Epidermal melanocyte (primary cell): ENCODE results near the gene OXCT1.

Experiments used
- DNase-seq: peaks from one replicate; pipeline ENCODE4 v3.0.0; 2011; ENCODE audit warnings: low spot score; ENCODE audit not compliant: insufficient read length

The OXCT1 gene

DNA sequence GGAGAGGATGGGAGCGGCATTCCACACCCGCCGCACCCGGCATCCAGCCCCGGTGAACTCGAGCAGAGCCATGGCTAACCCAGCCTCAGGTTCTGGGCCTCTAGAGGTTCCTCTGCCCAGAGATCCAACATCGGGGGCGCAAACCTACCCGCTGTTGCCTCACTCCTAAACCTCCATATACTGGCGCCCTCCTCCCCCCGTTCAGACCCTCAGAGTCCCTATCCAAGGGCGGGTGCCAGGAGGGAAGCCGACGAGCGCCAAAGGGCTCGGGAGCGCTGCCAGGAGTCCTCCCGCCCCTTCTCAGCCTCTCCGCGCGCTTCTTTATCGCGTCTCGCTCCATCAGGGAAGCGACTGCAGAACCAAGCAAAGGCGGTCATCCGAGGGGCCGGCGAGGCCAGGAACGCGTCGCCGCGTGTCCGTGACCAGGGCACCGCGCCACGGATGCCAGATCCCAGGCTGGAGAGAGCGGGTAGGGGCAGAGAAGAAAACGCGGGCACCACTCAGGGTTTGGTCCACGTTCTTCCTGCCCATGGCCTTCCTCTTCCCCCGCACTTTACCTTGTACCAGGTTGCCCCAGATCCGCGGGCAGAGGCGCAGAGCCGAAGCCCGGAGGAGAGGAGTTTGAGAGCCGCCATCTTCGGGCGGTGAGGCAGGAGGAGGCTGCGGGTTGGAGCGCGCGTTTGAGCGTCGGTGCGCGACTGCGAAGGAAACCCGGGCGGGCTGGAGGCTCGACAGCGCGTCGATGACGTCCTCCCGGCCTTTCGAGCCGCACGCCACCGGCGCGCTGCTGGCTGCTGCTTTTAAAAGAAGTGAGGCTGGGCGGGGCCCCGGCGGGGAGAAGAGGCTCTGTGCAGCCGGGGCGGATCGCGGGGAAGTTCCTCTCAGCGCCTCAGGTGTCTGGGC is at the start of gene OXCT1:
TSS of gene OXCT1 (minus strand) at position 702 of the 903 bp plus-strand sequence. CDS start at position 635, 67 bp downstream.
- DNase-seq, result peak; percentile 37

DNA sequence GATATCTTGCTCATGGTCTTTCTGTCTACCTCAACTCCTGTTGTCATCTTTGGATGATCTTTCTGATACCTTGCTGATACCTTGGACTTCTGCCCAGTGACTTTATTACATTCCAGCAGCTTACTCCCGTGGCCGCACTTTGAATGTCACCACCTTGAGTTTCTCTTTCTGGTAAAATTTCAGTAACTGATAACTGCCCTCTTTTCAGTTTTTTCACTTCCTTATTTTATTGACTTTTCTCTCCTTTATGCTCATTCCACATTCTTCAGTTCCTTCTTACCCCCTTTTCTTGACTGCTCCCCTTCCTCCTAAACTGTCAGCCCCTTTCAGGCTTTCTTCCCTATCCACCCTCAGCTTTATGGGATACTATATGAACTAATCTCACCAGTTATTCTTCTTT is 47.9 kb upstream of the OXCT1 start:
- no peak for DNase-seq

DNA sequence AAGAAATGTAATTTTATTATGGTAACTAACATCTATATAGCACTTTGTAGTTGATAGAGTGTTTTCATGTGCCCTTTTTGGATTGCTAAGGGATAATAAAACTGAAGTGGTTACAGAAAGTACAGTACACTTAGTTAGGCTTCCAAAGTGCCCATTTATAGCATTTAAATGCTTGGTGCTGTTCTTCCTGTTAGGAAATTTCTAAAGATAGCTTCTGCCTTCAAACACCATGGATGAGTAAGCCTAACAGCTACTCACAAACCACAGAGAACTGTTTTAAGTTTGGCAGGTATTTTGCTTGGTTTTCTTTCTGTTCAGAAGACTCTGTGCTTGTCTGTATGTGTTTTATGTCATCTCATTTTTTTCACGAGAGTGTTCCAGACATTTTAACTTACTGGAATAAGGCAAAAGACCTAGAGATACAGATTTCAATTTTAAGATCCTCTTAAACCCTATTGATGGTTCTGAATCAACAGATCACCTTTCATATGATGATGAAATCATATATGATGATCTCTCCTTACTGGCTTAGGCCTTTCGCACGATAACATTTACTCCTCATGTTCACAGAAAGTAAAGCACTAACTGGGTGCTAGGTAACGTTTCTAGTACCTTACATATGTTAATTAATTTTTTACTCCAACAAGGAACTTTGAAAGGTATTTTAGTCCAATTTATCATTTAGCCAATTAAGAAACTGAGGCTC is 38.3 kb upstream of the OXCT1 start:
- DNase-seq, result no peak

DNA sequence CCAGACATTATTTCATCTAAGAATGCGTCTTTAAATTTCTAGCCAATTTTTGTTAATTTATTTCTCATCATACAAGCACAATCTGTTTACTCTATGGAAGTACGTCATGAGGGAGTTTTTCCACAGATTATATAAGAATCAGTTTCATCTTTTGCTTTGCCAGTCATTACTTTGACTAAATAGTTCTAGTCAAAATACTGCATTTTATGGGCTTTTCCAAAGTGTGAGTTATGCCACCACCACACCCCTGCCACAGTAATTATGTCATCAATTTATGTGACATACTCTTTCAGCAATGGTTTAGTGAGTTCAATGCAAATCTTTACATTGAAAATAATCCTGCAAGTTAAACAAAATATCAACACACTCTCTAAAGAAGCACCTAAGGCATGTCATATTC is 35.9 kb upstream of the OXCT1 start:
- no peak for DNase-seq

DNA sequence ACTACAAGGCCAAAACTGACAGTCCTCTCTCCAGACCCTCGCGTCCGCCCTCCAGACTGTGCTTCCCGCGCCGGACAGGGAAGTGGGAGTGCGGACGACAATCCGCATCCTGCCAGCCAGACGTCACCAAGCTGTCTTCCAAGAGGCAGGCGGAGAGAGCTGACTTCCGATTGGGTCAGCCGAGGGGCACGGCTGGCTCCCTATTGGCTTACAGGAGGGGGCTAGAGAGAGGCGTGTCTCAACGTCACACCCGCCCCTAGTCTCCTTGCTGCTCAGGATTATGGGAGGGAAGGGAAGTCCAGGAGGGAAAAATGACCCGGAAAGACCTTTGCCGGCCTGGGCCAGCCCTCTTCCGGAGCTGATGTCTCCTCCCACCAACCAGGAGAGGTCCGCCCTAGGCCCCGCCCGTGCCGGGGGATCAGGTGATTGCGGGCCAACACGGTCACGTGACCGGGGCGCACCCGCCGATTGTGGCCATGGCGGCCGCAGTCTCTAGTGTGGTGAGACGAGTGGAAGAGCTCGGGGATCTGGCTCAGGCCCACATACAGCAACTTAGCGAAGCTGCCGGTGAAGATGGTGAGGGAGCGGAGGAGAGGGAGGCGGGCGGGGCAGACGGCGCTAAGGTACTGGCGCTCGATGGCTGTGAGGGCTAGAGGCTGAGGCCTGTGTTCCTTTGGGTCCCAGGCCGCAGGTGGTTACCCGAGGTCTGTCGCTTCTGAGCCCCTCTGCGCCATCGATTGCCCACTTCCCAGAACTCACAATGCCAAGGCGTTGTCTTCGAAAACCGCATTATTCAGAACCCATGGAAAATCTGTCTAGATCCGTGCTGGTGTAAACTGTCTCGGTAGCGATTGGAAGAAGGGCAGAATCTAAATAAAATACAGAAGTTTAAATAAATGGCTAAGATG is 33.9 kb upstream of the OXCT1 start, which contains the start of gene RIMOC1:
TSS of gene RIMOC1 (plus strand) at position 453 of the 908 bp plus-strand sequence. CDS start at position 477, 24 bp downstream.
- peak; percentile 85 for DNase-seq

DNA sequence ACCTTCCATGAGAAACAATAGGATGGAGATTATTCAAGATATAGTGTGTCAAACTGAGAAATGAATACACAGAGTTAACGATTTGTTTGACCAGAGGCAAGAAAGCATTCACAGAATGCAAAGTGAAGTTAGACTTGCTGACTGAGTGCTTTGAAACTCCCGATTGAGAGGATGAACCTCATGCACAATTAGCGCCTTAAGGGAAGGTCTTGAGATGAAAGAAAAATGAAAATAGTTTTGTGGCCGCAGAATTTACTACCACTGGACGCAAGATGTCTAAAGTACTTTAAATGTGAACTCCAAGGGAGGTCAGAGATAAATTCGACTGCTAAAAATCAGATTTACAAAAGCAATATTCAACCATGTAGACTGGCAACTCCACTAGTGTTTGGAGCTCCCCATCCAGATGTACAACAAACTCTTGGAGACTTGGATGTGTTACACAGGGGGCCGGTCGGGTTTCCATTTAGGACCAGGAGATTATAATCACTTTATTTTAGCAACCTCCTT is 33.2 kb upstream of the OXCT1 start:
- no peak for DNase-seq

DNA sequence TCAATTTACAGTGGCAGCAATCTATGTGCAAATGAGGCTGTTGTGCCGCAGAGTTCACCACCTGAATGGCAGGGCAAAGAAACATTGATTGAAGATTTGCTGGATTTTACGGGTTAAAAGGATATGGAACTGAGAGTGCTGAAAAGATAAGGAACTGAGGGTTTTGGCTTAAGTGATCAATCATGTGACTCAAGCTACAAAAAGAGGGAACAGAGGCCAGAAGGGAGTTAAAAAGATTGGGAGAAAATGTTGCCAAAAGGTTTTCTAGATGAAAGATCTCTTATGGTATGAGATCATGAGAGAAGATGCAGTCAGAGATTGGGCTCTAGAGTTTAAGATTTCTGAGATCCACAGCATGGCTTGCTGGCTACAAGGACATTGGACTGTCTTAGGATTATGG is 26.0 kb upstream of the OXCT1 start:
- no peak for DNase-seq

DNA sequence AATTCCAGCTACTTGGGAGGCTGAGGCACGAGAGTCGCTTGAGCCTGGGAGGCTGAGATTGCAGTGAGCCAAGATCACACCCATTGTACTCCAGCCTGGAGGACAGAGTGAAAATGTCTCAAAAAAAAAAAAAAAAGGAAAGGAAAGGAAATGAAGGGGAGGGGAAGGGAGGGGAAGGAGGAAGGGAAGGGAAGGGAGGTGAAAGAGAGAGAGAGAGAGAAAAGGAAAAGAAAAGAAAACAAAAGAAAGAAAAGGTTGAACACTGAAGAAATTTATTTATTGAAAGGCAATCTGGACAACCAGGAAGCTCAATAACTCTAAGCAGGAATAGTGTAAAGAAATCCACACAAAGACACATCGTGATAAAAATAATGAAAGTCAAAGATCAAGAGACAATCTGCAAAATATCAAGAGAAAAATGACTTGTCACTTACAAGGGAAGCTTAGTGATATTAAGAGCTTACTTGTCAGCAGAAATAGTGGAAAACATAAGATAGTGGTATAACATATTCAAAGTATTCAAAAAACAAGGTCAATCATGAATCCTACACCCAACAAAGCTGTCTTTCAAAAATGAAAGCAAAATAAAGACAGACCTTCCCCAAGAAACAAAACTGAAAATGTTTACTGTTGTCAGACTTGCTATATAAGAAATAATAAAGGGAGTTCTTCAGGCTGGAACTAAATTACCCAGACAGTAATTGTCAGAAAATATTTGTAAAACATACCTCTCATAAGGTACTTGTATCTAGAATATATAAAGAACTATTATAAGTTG is 23.0 kb upstream of the OXCT1 start:
- no peak for DNase-seq

DNA sequence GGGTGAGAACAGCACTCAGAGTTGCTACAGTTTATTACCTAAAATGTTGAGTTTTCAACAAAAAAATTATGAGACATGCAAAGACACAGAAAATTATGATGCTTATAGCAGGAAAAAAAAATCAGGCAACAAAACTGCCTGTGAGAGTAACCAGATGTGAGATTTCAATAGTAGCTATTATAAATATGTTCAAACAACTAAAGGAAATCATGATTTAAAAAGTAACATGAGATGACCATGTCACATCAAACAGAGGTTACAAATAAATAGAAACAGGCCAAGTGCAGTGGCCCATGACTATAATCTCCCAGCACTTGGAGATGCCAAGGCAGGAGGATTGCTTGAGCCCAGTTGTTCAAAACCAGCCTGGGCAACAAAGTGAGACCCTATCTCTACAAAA is 21.8 kb upstream of the OXCT1 start:
- no peak for DNase-seq

DNA sequence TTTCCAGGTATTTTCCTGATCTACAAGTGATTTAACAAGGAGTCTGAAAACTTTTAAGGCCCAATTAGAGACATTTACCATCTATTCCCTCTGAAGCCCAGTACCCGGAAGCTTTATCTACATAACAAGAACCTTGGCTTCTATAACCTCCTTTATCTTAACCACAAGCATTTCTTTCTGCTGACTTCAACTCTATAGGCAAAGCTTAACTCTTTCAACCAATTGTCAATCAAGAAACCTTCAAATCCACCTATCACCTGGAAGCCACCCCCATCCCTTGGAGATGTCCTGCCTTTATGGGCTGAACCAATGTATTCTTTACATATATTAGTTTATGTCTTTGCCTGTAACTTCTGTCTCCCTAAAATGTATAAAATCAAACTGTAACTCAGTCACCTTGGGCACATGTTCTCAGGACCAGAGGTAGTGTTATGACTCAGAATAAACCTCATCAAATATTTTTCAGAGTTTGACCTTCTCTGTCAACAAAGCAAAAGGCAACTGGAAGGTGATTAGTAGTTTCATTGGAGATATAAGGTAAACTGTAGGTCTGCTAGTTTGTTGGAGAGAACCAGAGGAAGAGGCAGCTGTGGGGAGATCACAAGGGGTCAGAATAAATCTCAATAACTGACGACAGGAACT is 21.0 kb upstream of the OXCT1 start:
- no peak for DNase-seq

DNA sequence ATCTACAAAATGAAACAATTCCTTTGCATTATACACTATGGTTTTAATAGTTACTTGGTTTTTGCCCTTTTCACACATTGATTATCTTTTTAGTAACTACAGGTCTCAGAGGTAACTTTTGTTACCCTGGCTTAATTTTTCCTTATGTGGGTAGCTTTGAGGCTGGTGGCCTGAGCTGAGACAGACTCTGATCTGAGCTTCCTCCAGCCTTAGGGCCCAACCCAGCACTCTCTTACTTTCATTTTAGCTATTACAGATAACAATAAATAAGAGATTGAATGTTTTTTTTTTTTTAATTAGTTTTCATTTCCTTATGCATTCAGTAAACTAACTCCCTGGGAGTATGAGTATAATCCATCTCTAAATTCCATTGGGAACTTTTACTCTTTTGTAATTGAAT is 15.1 kb upstream of the OXCT1 start:
- DNase-seq, result no peak

DNA sequence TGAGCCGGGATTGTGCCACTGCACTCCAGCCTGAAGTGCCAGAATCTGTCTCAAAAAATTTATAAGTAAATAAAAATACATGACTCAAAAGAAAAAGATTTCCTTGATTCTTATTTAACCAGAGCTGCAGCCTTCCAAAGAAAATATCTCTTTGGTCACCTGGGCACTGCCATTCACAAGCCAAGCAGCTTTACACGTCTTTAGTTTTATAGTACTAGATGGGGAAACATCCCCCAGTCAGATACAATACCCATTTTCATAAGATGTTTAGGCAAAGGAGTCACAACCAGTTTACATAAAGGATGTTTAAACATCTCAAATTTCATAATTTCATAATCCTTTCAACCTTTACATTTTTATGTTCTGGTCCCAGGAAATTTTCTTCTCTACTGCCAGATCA is 13.7 kb upstream of the OXCT1 start:
- DNase-seq, result no peak

DNA sequence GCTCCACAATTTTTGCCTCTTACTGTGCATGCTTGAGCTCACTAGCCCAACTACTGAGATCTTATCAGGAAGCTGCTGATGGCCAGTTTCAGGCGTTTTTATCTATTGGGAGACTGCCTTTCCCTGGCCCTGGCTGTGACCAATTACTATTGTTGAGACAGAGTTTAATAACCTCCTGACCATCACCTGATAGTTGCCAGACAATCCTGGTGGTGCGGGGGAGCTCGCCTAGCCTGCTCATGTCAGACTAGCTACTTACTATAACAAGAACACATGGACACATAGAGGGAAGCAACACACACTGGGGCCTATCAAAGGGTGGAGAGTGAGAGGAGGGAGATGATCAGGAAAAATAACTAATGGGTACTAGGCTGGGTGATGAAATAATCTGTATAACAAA is 13.0 kb upstream of the OXCT1 start:
- no peak for DNase-seq

DNA sequence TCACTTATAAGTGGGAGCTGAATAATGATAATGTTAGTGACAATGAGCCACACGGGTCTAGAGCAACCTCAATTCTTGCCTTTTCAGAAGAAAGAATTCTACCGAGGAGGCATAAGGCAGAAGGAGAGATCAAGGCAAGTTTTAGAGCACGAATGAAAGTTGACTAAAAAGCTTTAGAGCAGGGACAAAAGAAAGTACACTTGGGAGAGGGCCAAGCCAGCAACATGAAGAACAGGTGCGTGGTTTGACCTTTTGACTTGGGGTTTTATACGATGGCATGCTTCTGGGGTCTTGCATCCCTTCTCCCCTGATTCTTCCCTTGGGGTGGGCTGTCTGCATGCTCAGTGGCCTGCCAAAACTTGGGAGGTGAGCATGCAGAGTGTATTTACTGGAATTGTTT is 12.5 kb upstream of the OXCT1 start:
- DNase-seq, result no peak

DNA sequence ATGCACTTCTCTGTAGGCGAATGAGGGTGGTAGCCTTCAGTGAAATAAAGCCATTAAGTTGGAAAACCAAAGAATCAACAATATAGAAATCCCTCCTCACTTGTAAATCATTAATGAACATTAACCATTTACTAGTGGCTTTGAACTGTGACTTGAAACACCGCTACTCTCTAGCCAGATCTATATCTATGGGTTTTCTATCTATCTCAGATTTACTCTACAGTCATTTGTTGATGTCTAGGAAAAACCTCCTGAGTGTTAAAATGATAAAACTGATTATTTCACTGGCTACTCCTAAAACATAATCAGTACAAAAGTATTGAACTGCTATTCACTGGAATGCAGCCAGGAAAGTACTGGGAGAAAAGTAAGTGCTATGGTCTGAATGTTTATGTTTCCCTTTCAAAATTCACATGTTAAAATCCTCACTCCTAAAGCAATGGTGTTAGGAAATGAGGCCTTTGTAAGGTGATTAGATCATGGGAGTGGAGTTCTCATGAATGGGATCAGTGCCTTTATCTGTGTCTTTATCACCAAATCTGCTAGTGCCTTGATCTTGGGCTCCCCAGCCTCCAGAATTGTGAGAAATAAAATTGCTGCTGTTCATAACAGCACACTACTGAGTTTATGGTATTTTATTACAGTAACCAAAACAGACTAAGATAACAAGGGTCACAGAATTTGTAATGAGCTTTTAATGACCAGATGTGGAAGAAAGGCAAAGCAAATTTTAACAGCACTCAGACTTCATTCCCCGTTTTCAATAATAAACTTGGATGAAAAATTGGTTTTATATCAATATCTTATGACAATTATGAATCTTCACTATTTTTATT is 8.6 kb upstream of the OXCT1 start:
- no peak for DNase-seq

DNA sequence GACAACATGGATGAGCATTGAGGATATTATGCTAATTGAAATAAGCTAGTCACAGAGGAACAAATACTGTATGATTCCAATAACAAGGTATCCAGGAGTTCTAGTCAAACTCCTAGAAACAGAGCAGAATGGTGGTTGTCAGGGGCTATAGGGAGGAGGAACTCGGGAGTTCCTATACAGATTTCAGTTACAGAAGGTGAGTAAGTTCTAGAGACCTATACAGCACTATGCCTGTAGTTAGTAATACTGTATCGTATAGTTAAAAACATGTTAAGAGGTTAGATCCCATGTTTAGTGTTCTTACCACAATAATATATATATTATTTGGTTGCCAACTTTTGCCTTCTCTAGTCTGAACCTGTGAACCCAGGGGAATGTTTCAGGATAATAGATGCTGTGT is 7.9 kb upstream of the OXCT1 start:
- DNase-seq, result no peak

DNA sequence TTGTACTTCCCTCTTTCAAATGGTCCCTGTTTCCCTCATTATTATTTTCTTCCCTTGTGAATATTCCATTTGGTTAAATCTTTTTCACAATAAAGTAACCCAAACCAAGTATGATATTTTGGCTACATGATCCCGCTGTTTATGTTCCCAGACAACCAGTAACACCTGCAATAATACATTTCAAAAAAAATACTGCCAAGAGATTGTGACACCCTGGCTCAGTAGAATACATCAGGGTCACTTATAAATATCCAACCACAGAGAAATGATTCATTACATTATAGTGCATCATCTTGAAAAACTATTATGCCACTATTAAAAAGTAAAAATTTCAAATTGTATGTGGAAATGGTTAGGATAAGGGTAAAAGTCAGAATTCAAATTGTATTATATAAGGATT is 7.2 kb upstream of the OXCT1 start:
- no peak for DNase-seq

DNA sequence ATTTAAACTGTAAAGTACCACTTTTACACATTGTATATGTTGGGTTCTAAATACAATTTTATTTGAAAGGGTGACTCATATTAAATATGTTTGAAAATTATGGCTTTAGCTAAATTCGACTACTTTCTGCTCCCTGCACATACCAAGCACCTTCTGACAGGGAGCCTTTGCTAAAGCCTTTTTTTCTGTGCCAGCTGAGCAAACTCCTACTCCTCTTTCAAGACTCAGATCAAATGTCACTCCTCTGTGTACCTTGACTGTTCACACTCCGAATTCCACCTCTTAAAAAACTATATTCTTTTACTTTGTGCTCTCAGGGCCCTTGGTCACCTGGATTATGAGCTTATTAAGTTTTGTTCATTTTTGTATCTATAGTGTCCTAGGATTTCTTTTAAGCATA is 6.5 kb upstream of the OXCT1 start:
- DNase-seq, result no peak

DNA sequence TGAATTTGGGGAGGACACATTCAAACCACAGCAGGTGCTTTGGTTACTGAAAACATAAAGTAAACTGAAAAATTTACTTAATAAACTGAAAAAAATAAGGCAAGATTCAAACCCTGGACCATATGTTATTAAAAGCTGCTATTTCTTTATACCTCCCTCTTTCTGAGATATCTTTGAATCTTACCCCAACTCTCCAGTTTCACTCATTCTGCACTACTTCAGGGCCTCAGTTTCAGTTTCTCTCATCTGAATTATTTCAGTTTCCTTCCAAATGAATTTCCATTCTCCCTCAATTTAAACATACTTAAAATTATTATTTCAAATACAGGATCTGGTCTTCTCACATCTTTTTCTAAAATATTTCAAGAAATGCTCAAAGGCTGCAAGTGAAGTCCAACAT is 4.9 kb upstream of the OXCT1 start:
- DNase-seq, result no peak
